HCT116 (cell line): Measurements from ENCODE around the gene DUOXA2.

ENCODE experiments used
- CTCF ChIP-seq, 3 experiments: fragments of 200-600 bp in 1 of 3; sonication (generic) in 1 of 3; IDR thresholded peaks in 2 of 3; conservative IDR thresholded peaks in 1 of 3; 2 replicates each; pipeline ENCODE4 v1.5.1; 2012 to 2017; ENCODE audit warnings: low read depth in 2 of 3, low read length in 2 of 3, antibody characterized with exemption in 1 of 3, borderline replicate concordance in 1 of 3, control low read depth in 1 of 3, mild to moderate bottlenecking in 1 of 3, mixed read lengths in 1 of 3, mixed run types in 1 of 3, moderate library complexity in 1 of 3; ENCODE audit not compliant: insufficient read depth in 1 of 3
- EGR1 ChIP-seq: IDR thresholded peaks from 2 replicates; pipeline ENCODE4 v1.6.1; 2012; ENCODE audit warnings: low read depth
- EZH2 ChIP-seq: fragments of 200-600 bp; sonication (generic); IDR thresholded peaks from 2 replicates; pipeline ENCODE4 v1.6.1; 2017; ENCODE audit warnings: antibody characterized with exemption, mixed run types
- EZH2phosphoT487 ChIP-seq: fragments of 200-600 bp; IDR thresholded peaks from 2 replicates; pipeline ENCODE4 v1.6.1; 2018; ENCODE audit warnings: antibody characterized with exemption, borderline replicate concordance
- MAX ChIP-seq: IDR thresholded peaks from 2 replicates; pipeline ENCODE4 v1.6.1; 2012
- POLR2AphosphoS5 ChIP-seq: IDR thresholded peaks from 2 replicates; pipeline ENCODE4 v1.6.1; 2011; ENCODE audit warnings: mild to moderate bottlenecking, low read depth, low read length, moderate library complexity

- TF ChIP-seq EGR1 (no peak), EZH2 (no peak), CTCF (IDR thresholded peaks at IDR 0.05 in 2 of 3, conservative IDR thresholded peaks at IDR 0.05 in 1 of 3; ENCODE audit: borderline replicate concordance in 1 of 3, insufficient read depth in 1 of 3, low read depth in 2 of 3, low read length in 2 of 3) (no peak), MAX (no peak), EZH2phosphoT487 (no peak), POLR2AphosphoS5 (no peak)
Measured at GRCh38 chr15:45122719-45123118, 8.6 kb downstream of the DUOXA2 start.
